SK-N-SH (cell line): Measurements from ENCODE around the gene TRIM42. TPM values are rescaled to one million over a fixed set of nuclear protein-coding genes. Genes with fewer than 3 reads are reported as not detected.
A peak's percentile ranks its signal among the peaks of the same experiment; 100 is the strongest.

Experiments
- CTCF ChIA-PET: fragments of 300-600, 350-600 bp; formaldehyde crosslinking; extraction: SDS; loops from one replicate; lab custom pipeline; 2021; lab: Yijun Ruan, JAX
- POLR2A ChIA-PET: fragments of 350-600 bp; sonication (Branson Sonifier 250); formaldehyde crosslinking; extraction: SDS; loops from one replicate; lab custom pipeline; 2020; ENCODE audit warnings: antibody characterized with exemption, inconsistent platforms; lab: Yijun Ruan, JAX
- DNase-seq: peaks from one replicate; pipeline ENCODE4 v3.0.0; 2012
- H2AFZ ChIP-seq: fragments of 200-600 bp; sonication (generic); 2 replicates; pipeline ENCODE4 v1.8.1; 2016; ENCODE audit warnings: antibody characterized with exemption, mild to moderate bottlenecking, low read depth
- H3F3A ChIP-seq: fragments of 200-600 bp; sonication (generic); replicated peaks from 2 replicates; pipeline ENCODE3; 2016; ENCODE audit warnings: antibody characterized with exemption, mild to moderate bottlenecking; ENCODE audit not compliant: insufficient read depth
- H3K27ac ChIP-seq, 2 experiments: fragments of 200-500 bp in 1 of 2; fragments of 200-600 bp in 1 of 2; sonication (Bioruptor generic) in 1 of 2; sonication (generic), shearing (Covaris generic) in 1 of 2; 2 replicates each; pipeline versions ENCODE4 v1.5.1 to v1.6.1; 2014 to 2016; ENCODE audit warnings: low read depth in 2 of 2, inconsistent platforms in 1 of 2, low read length in 1 of 2, mild to moderate bottlenecking in 1 of 2, mixed read lengths in 1 of 2
- H3K27me3 ChIP-seq: fragments of 200-600 bp; sonication (generic), shearing (Covaris generic); 2 replicates; pipeline ENCODE4 v1.6.1; 2016; ENCODE audit warnings: mixed run types; ENCODE audit not compliant: insufficient read depth
- H3K36me3 ChIP-seq, 2 experiments: fragments of 200-500 bp in 1 of 2; fragments of 200-600 bp in 1 of 2; sonication (Bioruptor generic) in 1 of 2; sonication (generic) in 1 of 2; replicated peaks in 1 of 2; 2 replicates each; pipeline versions ENCODE3 to v1.5.1; 2014 to 2016; ENCODE audit warnings: low read length in 1 of 2, mild to moderate bottlenecking in 1 of 2; ENCODE audit not compliant: insufficient read depth in 2 of 2, control insufficient read depth in 1 of 2
- H3K4me1 ChIP-seq, 2 experiments: fragments of 200-500 bp in 1 of 2; fragments of 200-600 bp in 1 of 2; sonication (Bioruptor generic) in 1 of 2; sonication (generic), shearing (Covaris generic) in 1 of 2; 2 replicates each; pipeline versions ENCODE4 v1.5.1 to v1.6.1; 2014 to 2016; ENCODE audit warnings: low read depth in 1 of 2, low read length in 1 of 2, mixed run types in 1 of 2; ENCODE audit not compliant: insufficient read depth in 2 of 2, control insufficient read depth in 1 of 2
- H3K4me2 ChIP-seq: fragments of 200-600 bp; sonication (generic), shearing (Covaris generic); 2 replicates; pipeline ENCODE4 v1.6.1; 2017; ENCODE audit warnings: mixed run types
- H3K4me3 ChIP-seq, 2 experiments: fragments of 200-500 bp in 1 of 2; fragments of 200-600 bp in 1 of 2; sonication (Bioruptor generic) in 1 of 2; sonication (generic), shearing (Covaris generic) in 1 of 2; 2 replicates each; pipeline versions ENCODE4 v1.5.1 to v1.8.1; 2014 to 2016; ENCODE audit warnings: low read depth in 2 of 2, inconsistent platforms in 1 of 2, low read length in 1 of 2, mild to moderate bottlenecking in 1 of 2, mixed read lengths in 1 of 2, moderate library complexity in 1 of 2
- H3K79me2 ChIP-seq: fragments of 200-600 bp; sonication (generic); 2 replicates; pipeline ENCODE4 v1.8.1; 2017; ENCODE audit warnings: mild to moderate bottlenecking; ENCODE audit not compliant: insufficient read depth
- H3K9ac ChIP-seq: fragments of 200-600 bp; sonication (generic); 2 replicates; pipeline ENCODE4 v1.6.1; 2017; ENCODE audit warnings: mixed run types
- H3K9me2 ChIP-seq: fragments of 200-600 bp; sonication (generic); 2 replicates; pipeline ENCODE4 v1.6.1; 2017; ENCODE audit warnings: mixed run types
- H3K9me3 ChIP-seq: fragments of 200-600 bp; sonication (generic); 2 replicates; pipeline ENCODE4 v1.6.1; 2017; ENCODE audit warnings: mixed run types, mild to moderate bottlenecking, moderate library complexity
- H4K20me1 ChIP-seq: fragments of 200-600 bp; sonication (generic); 2 replicates; pipeline ENCODE4 v1.6.1; 2017; ENCODE audit warnings: mild to moderate bottlenecking, mixed run types; ENCODE audit not compliant: insufficient read depth
- FOSL2 ChIP-seq: IDR thresholded peaks from 2 replicates; pipeline ENCODE4 v1.4.0; 2012; ENCODE audit warnings: low read depth, mild to moderate bottlenecking, moderate library complexity, borderline replicate concordance
- FOXM1 ChIP-seq: IDR thresholded peaks from 2 replicates; pipeline ENCODE4 v1.4.0; 2012; ENCODE audit warnings: low read depth, mild to moderate bottlenecking
- GABPA ChIP-seq: IDR thresholded peaks from 2 replicates; pipeline ENCODE4 v1.4.0; 2012; ENCODE audit warnings: low read depth, mild to moderate bottlenecking
- GATA2 ChIP-seq: sonication (generic); formaldehyde crosslinking; IDR thresholded peaks from 2 replicates; pipeline ENCODE4 v1.5.0; 2020; ENCODE audit warnings: mild to moderate bottlenecking, missing genetic modification reagents
- IRF3 ChIP-seq: fragments of 150-350 bp; IDR thresholded peaks from 2 replicates; pipeline ENCODE4 v1.6.1; 2016; ENCODE audit warnings: mild to moderate bottlenecking, low read depth, low read length
- MEF2A ChIP-seq: IDR thresholded peaks from 2 replicates; pipeline ENCODE4 v1.4.0; 2012; ENCODE audit warnings: low read depth, borderline replicate concordance
- NFIC ChIP-seq: IDR thresholded peaks from 2 replicates; pipeline ENCODE4 v1.4.0; 2012; ENCODE audit warnings: borderline replicate concordance
- RAD21 ChIP-seq: IDR thresholded peaks from 2 replicates; pipeline ENCODE4 v1.6.1; 2012; ENCODE audit warnings: mild to moderate bottlenecking, low read length
- REST ChIP-seq: IDR thresholded peaks from 2 replicates; pipeline ENCODE4 v1.6.1; 2012; ENCODE audit warnings: mild to moderate bottlenecking, low read depth, low read length, moderate library complexity
- SMC3 ChIP-seq: IDR thresholded peaks from 2 replicates; pipeline ENCODE4 v1.6.1; 2012; ENCODE audit warnings: low read depth, low read length, improper control_type of control experiment
- TCF12 ChIP-seq: IDR thresholded peaks from 2 replicates; pipeline ENCODE4 v1.4.0; 2012
- USF2 ChIP-seq: fragments of 150-350 bp; IDR thresholded peaks from 2 replicates; pipeline ENCODE4 v1.6.1; 2017; ENCODE audit warnings: antibody characterized with exemption, low read length, low read depth, borderline replicate concordance
- YY1 ChIP-seq: IDR thresholded peaks from 2 replicates; pipeline ENCODE4 v1.4.0; 2012; ENCODE audit warnings: low read depth, mild to moderate bottlenecking
- WGBS: methylation state at CpG from one replicate; pipeline ENCODE4 v1.1.6; 2017; ENCODE audit warnings: low lambda C conversion rate; 5-methylcytosine and 5-hydroxymethylcytosine counted together
- polyA plus RNA-seq, 3 experiments: library from polyadenylated mRNA; depleted of rRNA; stranded (reverse); fragments of >200 nt; gene quantifications; 2 replicates each; pipeline ENCODE4 v1.2.3, GENCODE V29; 2012
- TF ChIP-seq, protein P1 (sequence below): IDR thresholded peaks from 2 replicates; pipeline ENCODE4 v1.4.0; 2012; ENCODE audit warnings: low read depth, borderline replicate concordance
- TF ChIP-seq, protein P2 (sequence below): IDR thresholded peaks from 2 replicates; pipeline ENCODE4 v1.4.0; 2012; ENCODE audit warnings: low read depth, borderline replicate concordance
- TF ChIP-seq, protein P3 (sequence below): IDR thresholded peaks from 2 replicates; pipeline ENCODE4 v1.4.0; 2012; ENCODE audit warnings: low read depth

Gene TRIM42
- polyA plus RNA-seq, 1 of the 3 experiments (the other 2 are of a cell fraction): not detected

DNA sequence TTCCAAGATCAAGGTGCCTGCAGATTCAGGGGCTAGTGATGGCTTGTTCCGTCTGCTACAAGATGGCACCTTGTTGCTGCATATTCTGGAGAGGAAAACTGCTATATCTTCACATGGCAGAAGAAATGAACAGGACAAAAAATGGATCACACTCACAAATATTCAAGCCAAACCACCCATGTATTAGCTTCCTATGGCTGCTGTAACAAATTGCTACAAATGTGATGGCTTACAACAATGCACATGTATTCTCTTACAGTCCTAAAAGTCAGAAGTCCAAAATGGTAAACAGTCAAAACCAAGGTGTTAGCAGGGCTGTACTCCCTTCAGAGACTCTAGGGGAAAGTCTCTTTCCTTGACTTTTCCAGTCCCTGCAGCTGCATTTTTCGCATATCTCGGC is 55.8 kb downstream of the TRIM42 start:
- no peaks in the 10 kb centered on the region for H3K36me3 ChIP-seq
- H3K27ac ChIP-seq: no peak overlapping the region
- no peak overlapping the region for H3K4me3 ChIP-seq
- no peak overlapping the region for H2AFZ ChIP-seq
- no peaks in the 10 kb centered on the region for H3K4me1 ChIP-seq
- no peak overlapping the region for H3K4me2 ChIP-seq
- H3F3A ChIP-seq: no peaks in the 10 kb centered on the region
- no peak for TF ChIP-seq IRF3
- TF ChIP-seq MEF2A: no peak
- TF ChIP-seq GATA2 (CRISPR knock-in tag): no peak
- TF ChIP-seq GABPA: no peak
- no peak for TF ChIP-seq NFIC
- no peak for TF ChIP-seq USF2
- TF ChIP-seq FOSL2: no peak
- TF ChIP-seq, protein P1, sequence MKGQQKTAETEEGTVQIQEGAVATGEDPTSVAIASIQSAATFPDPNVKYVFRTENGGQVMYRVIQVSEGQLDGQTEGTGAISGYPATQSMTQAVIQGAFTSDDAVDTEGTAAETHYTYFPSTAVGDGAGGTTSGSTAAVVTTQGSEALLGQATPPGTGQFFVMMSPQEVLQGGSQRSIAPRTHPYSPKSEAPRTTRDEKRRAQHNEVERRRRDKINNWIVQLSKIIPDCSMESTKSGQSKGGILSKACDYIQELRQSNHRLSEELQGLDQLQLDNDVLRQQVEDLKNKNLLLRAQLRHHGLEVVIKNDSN: no peak
- no peak for TF ChIP-seq FOXM1
- no peak for TF ChIP-seq YY1
- TF ChIP-seq, all 33 proteins: peak for 0
- Histone ChIP-seq H3K27me3 (no peaks in the 10 kb centered on the region), H4K20me1 (no peaks in the 10 kb centered on the region), H3K9ac (no peak overlapping the region), H3K9me3 (no peaks in the 10 kb centered on the region; the same call in 1 of the 2 replicates), H3K79me2 (no peaks in the 10 kb centered on the region), H3K9me2 (no peaks in the 10 kb centered on the region)
- DNase-seq: no peak
- CTCF ChIA-PET: interaction anchor here (1.5 kb wide), 1 partner anchor 798 kb away, joined by 3 read pairs; no protein-coding TSS in a partner anchor
- POLR2A ChIA-PET: no interaction called here
- 18% methylated on average over 3 of the region's 3 CpGs for WGBS

DNA sequence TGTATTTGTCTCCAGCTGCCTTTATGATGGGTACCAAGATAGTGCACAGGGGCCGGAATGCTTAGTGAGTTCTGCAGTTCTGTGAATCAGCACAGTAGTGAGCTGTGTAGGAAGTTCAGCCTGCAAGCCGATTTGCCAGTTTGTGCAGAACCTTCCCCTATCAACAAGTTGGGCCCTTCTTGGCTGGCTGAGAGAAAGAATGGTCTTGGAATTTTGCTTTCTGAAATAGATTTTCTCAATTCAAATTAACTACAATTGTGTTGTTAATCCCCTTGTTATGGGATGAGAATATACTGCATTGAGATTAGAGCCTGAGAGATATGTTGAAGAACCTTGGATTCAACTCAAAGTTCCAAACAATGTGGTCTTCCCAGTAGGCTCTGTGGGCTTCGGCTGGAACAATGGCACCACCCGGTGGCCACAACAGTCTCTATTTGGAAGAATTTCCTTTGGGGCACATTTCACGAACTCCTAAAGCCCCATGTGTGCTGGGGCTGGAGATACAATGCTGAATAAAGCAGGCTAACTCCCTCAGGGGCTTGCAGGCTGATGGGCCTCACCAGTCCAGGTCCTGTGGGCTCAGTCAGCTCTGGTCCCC is 59.1 kb downstream of the TRIM42 start:
- Histone ChIP-seq H2AFZ (no peak overlapping the region), H3K4me3 (peak overlapping the region in 1 of 2 experiments; percentile 52; a peak in 1 of 4 replicates), H3K9ac (no peak overlapping the region), H3K27me3 (no peaks in the 10 kb centered on the region), H3K79me2 (no peaks in the 10 kb centered on the region), H3K36me3 (no peaks in the 10 kb centered on the region), H3F3A (no peaks in the 10 kb centered on the region), H3K27ac (no peak overlapping the region), H3K9me2 (no peaks in the 10 kb centered on the region), H4K20me1 (no peaks in the 10 kb centered on the region), H3K9me3 (no peaks in the 10 kb centered on the region; the same call in 1 of the 2 replicates), H3K4me2 (no peak overlapping the region), H3K4me1 (no peaks in the 10 kb centered on the region)
- ChIA-PET CTCF (interaction anchor here (0.6 to 4.1 kb wide), 11 partner anchors 11 to 804 kb away, joined by 3 to 29 read pairs (median 3); partner anchors contain the start of gene CLSTN2), POLR2A (no interaction called here)
- WGBS: 13% methylated on average over 2 of the region's 5 CpGs
- peak; percentile 54 for DNase-seq
- TF ChIP-seq, protein P2, sequence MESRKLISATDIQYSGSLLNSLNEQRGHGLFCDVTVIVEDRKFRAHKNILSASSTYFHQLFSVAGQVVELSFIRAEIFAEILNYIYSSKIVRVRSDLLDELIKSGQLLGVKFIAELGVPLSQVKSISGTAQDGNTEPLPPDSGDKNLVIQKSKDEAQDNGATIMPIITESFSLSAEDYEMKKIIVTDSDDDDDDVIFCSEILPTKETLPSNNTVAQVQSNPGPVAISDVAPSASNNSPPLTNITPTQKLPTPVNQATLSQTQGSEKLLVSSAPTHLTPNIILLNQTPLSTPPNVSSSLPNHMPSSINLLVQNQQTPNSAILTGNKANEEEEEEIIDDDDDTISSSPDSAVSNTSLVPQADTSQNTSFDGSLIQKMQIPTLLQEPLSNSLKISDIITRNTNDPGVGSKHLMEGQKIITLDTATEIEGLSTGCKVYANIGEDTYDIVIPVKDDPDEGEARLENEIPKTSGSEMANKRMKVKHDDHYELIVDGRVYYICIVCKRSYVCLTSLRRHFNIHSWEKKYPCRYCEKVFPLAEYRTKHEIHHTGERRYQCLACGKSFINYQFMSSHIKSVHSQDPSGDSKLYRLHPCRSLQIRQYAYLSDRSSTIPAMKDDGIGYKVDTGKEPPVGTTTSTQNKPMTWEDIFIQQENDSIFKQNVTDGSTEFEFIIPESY: no peak
- TF ChIP-seq GATA2 (CRISPR knock-in tag) (no peak), GABPA (no peak), TCF12 (no peak), REST (no peak), SMC3 (peak; percentile 46; the same call in 1 of the 2 replicates), YY1 (no peak), USF2 (no peak), RAD21 (peak; percentile 81), NFIC (no peak)
- TF ChIP-seq, protein P3, sequence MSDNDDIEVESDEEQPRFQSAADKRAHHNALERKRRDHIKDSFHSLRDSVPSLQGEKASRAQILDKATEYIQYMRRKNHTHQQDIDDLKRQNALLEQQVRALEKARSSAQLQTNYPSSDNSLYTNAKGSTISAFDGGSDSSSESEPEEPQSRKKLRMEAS: no peak
